Ascending aorta (tissue), 2 donors: ENCODE measurements around the gene PLXND1. TPM values are rescaled to one million over a fixed set of nuclear protein-coding genes. Genes with fewer than 3 reads are reported as not detected.

Experiments
- DNase-seq, 2 donors: peaks; one replicate each; pipeline ENCODE4 v3.0.0-alpha.2; 2019; ENCODE audit warnings: low spot score in 2 of 2
- H3K27ac ChIP-seq, 2 donors: fragments of 200-600 bp; sonication (generic); one replicate each; pipeline ENCODE4 v1.5.1; 2016 to 2017; ENCODE audit warnings: mild to moderate bottlenecking in 1 of 2
- H3K27me3 ChIP-seq: fragments of 200-600 bp; sonication (generic); one replicate; pipeline ENCODE4 v1.5.1; 2017
- H3K36me3 ChIP-seq, 2 donors: fragments of 200-600 bp; sonication (generic); one replicate each; pipeline ENCODE4 v1.5.1; 2016
- H3K4me1 ChIP-seq, 2 donors: fragments of 200-600 bp; sonication (generic); one replicate each; pipeline ENCODE4 v1.5.1; 2016 to 2017; ENCODE audit warnings: mild to moderate bottlenecking in 1 of 2
- H3K4me3 ChIP-seq, 2 donors: fragments of 200-600 bp; sonication (generic); one replicate each; pipeline ENCODE4 v1.5.1; 2016 to 2017; ENCODE audit warnings: mild to moderate bottlenecking in 1 of 2
- H3K9me3 ChIP-seq, 2 donors: fragments of 200-600 bp; sonication (generic); one replicate each; pipeline ENCODE4 v1.5.1; 2016
- CTCF ChIP-seq, 3 experiments: fragments of 200-600 bp in 2 of 3; fragments of 450-650 bp in 1 of 3; sonication (generic) in 2 of 3; IDR thresholded peaks; one replicate each; pipeline ENCODE4 v1.5.1; 2016 to 2019; ENCODE audit warnings: antibody characterized with exemption in 3 of 3, mild to moderate bottlenecking in 1 of 3, moderate library complexity in 1 of 3
- intact Hi-C: fragments of 100-400 bp; cut with DNase I; formaldehyde crosslinking; loops from one replicate; pipeline ENCODE4 v1.15.1; 2023
- total RNA-seq: library from RNA; depleted of rRNA; stranded (reverse); fragments of >200 nt; gene quantifications from one replicate; pipeline ENCODE4 v1.1.0, GENCODE V29; 2016

The PLXND1 gene
- total RNA-seq, result 407 TPM

GRCh38 chr3:129606636-129607390 lies at the start of gene PLXND1:
Gene PLXND1 (minus strand): TSS chr3:129606676. CDS start chr3:129606639, 37 bp downstream.
- peak in 1 of 2 donors; percentile 87 for DNase-seq
- H3K4me1 ChIP-seq, result peaks cover 28 to 62% of the 10 kb centered on the region in 2 donors
- no peak for TF ChIP-seq CTCF (IDR thresholded peaks at IDR 0.05)

GRCh38 chr3:129655291-129655700 lies 48.8 kb upstream of the PLXND1 start:
- Histone ChIP-seq H3K27me3 (no peaks in the 10 kb centered on the region), H3K36me3 (peaks cover 6 to 9% of the 10 kb centered on the region in 2 donors), H3K9me3 (no peaks in the 10 kb centered on the region), H3K4me3 (no peak overlapping the region), H3K4me1 (peaks cover 0 to 29% of the 10 kb centered on the region in 2 donors), H3K27ac (no peak overlapping the region)
- intact Hi-C loops, result no loop called here
- no peak for DNase-seq
- TF ChIP-seq CTCF (IDR thresholded peaks at IDR 0.05), result no peak

More at GRCh38 chr3:129606636-129607390, at the start of gene PLXND1:
- Histone ChIP-seq H3K27ac (peak within 1 kb of the TSS; percentile 94), H3K27me3 (no peaks in the 10 kb centered on the region), H3K36me3 (no peaks in the 10 kb centered on the region), H3K9me3 (no peaks in the 10 kb centered on the region), H3K4me3 (peak within 1 kb of the TSS; percentile 84 to 90)
- intact Hi-C loops, result loop anchor here (2.0 kb wide), 1 partner anchor 116 kb away; no protein-coding TSS in a partner anchor

- no peaks in the 10 kb centered on the region for H3K9me3 ChIP-seq
Measured at GRCh38 chr3:129654131-129654530, 47.7 kb upstream of the PLXND1 start.

GRCh38 chr3:129653019-129653418 lies 46.5 kb upstream of the PLXND1 start:
- no peak for DNase-seq
- H3K9me3 ChIP-seq, result no peaks in the 10 kb centered on the region
- H3K27ac ChIP-seq, result no peak overlapping the region
- H3K4me3 ChIP-seq, result no peak overlapping the region
- no peak for TF ChIP-seq CTCF (IDR thresholded peaks at IDR 0.05)
- intact Hi-C loops, result no loop called here
- peaks cover 0 to 25% of the 10 kb centered on the region in 2 donors for H3K4me1 ChIP-seq
- H3K36me3 ChIP-seq, result peaks cover 6 to 9% of the 10 kb centered on the region in 2 donors
- H3K27me3 ChIP-seq, result no peaks in the 10 kb centered on the region

More at GRCh38 chr3:129654131-129654530, 47.7 kb upstream of the PLXND1 start:
- Histone ChIP-seq H3K36me3 (peaks cover 6 to 9% of the 10 kb centered on the region in 2 donors), H3K4me1 (peaks cover 0 to 29% of the 10 kb centered on the region in 2 donors), H3K27me3 (no peaks in the 10 kb centered on the region), H3K4me3 (no peak overlapping the region), H3K27ac (no peak overlapping the region)
- intact Hi-C loops, result no loop called here
- DNase-seq, result no peak
- TF ChIP-seq CTCF (IDR thresholded peaks at IDR 0.05), result no peak

GRCh38 chr3:129651435-129652202 lies 45.1 kb upstream of the PLXND1 start:
- no peak overlapping the region for H3K27ac ChIP-seq
- DNase-seq, result no peak

More at GRCh38 chr3:129651435-129652202, 45.1 kb upstream of the PLXND1 start:
- Histone ChIP-seq H3K4me1 (peaks cover 0 to 12% of the 10 kb centered on the region in 2 donors), H3K9me3 (no peaks in the 10 kb centered on the region), H3K4me3 (no peak overlapping the region), H3K27me3 (no peaks in the 10 kb centered on the region), H3K36me3 (peaks cover 6 to 9% of the 10 kb centered on the region in 2 donors)
- intact Hi-C loops, result loop anchor here (2.0 kb wide), 1 partner anchor 283 kb away; no protein-coding TSS in a partner anchor
- TF ChIP-seq CTCF (IDR thresholded peaks at IDR 0.05), result no peak
